Gastroesophageal sphincter (tissue), 3 donors: ENCODE results near the gene ATF5.

ENCODE experiments used
- CTCF ChIP-seq, 4 experiments: fragments of 200-600 bp in 2 of 4; fragments of 450-650 bp in 2 of 4; sonication (generic) in 1 of 4; IDR thresholded peaks; one replicate each; pipeline ENCODE4 v1.5.1; 2017 to 2019; ENCODE audit warnings: antibody characterized with exemption in 4 of 4, mild to moderate bottlenecking in 2 of 4, moderate library complexity in 2 of 4
- POLR2A ChIP-seq, 2 donors: fragments of 450-650 bp; IDR thresholded peaks; one replicate each; pipeline ENCODE4 v1.6.1; 2017; ENCODE audit warnings: antibody characterized with exemption in 2 of 2, mild to moderate bottlenecking in 2 of 2, moderate library complexity in 1 of 2
- POLR2AphosphoS5 ChIP-seq: sonication (generic); formaldehyde crosslinking; IDR thresholded peaks from one replicate; pipeline ENCODE4 v1.6.1; 2017; ENCODE audit warnings: antibody characterized with exemption

- TF ChIP-seq CTCF (IDR thresholded peaks at IDR 0.05) (no peak), POLR2AphosphoS5 (no peak), POLR2A (IDR thresholded peaks at IDR 0.05) (no peak)
Measured at GRCh38 chr19:49911381-49912145, 17.4 kb upstream of the ATF5 start.
